K562 treated with DMSO at 1 percent for 12 hours (cell line): ENCODE data around the gene E2F2. TPM values are rescaled to one million over a fixed set of nuclear protein-coding genes. Genes with fewer than 3 reads are reported as not detected.

Experiments
- total RNA-seq: library from RNA; unstranded; fragments of 300-600 nt; gene quantifications from 2 replicates; pipeline ENCODE4 v1.2.3, GENCODE V29; 2022; ENCODE audit not compliant: insufficient read depth

The E2F2 gene
- 8.7 and 20.0 TPM in 2 replicates for total RNA-seq

GRCh38 chr1:23530747-23531561 is at the start of gene E2F2:
E2F2 (minus strand) TSS chr1:23531233; CDS start chr1:23530793, 440 bp downstream.

GRCh38 chr1:23559136-23559984 is 28.3 kb upstream of the E2F2 start, which contains the start of gene ID3:
ID3 (minus strand) TSS chr1:23559501; CDS start chr1:23559426, 75 bp downstream.

GRCh38 chr1:23483321-23484252 is 47.4 kb downstream of the E2F2 start, which contains the start of gene ASAP3:
ASAP3 (minus strand) TSS chr1:23484179; CDS start chr1:23484133, 46 bp downstream.

Other genes starting within 250 kb of the E2F2 start
- gene HNRNPR, start 186.9 kb downstream of the E2F2 start, total RNA-seq = 52.6 and 124 TPM in 2 replicates
- 2.5 and 9.1 TPM in 2 replicates for gene ZNF436, start 161.4 kb downstream of the E2F2 start, total RNA-seq
- gene TCEA3, start 106.5 kb downstream of the E2F2 start, total RNA-seq = 0.96 and 1.6 TPM in 2 replicates
- gene ASAP3, start 47.1 kb downstream of the E2F2 start, total RNA-seq = 25.9 and 46.2 TPM in 2 replicates
- gene ID3, start 28.3 kb upstream of the E2F2 start, total RNA-seq = 283 and 388 TPM in 2 replicates
- gene RPL11, start 160.6 kb upstream of the E2F2 start, total RNA-seq = 4,011 and 4,342 TPM in 2 replicates
- 12.7 and 31.6 TPM in 2 replicates for gene ELOA, start 212.2 kb upstream of the E2F2 start, total RNA-seq
- 121 and 154 TPM in 2 replicates for gene PITHD1, start 247.2 kb upstream of the E2F2 start, total RNA-seq